ENCODE measurements around the gene KNDC1. TPM values are rescaled to one million over a fixed set of nuclear protein-coding genes. Genes with fewer than 3 reads are reported as not detected.

Gene KNDC1
- total RNA-seq, 1 donor from 2014 or later = 0.54 TPM

DNA sequence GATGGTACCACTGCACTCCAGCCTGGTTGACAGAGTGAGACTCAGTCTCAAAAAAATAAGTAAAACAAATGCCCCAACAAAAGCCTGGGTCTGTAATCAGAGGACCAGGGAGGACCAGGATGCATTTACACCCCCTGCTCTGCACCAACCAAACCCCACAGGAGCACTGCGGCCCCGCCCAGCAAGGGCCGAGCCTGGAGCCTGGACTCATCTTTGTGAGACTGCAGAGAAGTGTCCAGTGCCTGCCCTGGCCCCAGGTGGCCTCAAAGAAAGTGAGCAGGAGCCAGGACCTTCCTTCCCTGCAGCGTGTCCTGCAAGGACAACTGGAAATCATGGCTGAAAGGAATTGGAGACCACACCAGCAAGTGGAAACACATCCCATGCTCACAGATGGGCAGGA is 31.6 kb downstream of the KNDC1 start:
- Mint-ChIP-seq H3K4me3 (no peak overlapping the region), H3K9me3 (no peaks in the 10 kb centered on the region), H3K27ac (no peak overlapping the region), H3K36me3 (ENCODE audit: low read depth) (no peaks in the 10 kb centered on the region), H3K27me3 (ENCODE audit: insufficient read depth) (peaks cover 6% of the 10 kb centered on the region), H3K4me1 (ENCODE audit: low read depth) (no peaks in the 10 kb centered on the region)
- no peak for DNase-seq (ENCODE audit: low spot score)
- intact Hi-C loops (cut with micrococcal nuclease) = no loop called here

DNA sequence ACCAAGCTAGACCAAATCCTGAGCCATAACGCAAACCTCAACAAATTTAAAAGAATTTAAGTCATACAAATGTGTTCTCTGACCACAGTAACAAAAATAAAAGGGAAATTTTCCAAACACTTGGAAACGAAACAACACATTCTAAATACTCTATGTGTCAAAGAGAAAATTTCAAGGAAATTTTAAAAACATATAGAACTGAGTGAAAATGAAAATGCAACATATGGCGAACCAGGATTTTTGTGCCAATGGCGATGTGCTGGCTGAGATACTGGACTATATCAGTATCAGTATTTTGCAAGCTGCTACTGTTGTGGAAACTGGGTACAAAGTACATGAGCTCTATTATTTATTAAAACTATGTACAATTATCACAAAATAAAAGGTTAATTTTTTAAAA is 34.1 kb downstream of the KNDC1 start:
- Mint-ChIP-seq H3K27ac (no peak overlapping the region), H3K27me3 (ENCODE audit: insufficient read depth) (peaks cover 6% of the 10 kb centered on the region), H3K4me1 (ENCODE audit: low read depth) (no peaks in the 10 kb centered on the region), H3K36me3 (ENCODE audit: low read depth) (no peaks in the 10 kb centered on the region), H3K4me3 (no peak overlapping the region), H3K9me3 (no peaks in the 10 kb centered on the region)
- intact Hi-C loops (cut with micrococcal nuclease) = no loop called here
- no peak for DNase-seq (ENCODE audit: low spot score)

DNA sequence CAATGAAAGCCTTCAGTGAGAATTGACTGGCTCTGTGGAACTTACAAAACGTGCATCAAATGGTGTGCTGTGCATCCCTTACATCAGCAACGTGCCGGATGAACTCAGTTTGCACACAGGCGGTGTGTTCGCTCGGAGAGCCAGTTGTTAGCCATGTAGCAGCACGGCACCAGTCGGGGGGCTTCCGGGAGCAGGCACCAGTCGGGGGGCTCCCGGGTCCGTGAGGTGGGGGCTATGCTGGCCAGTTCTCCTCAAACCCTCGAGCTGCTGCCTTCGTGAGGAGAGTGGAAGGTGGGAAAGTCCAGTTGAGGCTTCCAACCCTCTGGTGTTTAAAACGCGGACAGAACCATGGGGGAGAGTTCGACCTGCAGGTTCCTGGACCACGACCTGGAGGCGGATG is 35.1 kb downstream of the KNDC1 start:
- Mint-ChIP-seq H3K4me1 (ENCODE audit: low read depth) (no peaks in the 10 kb centered on the region), H3K4me3 (no peak overlapping the region), H3K27ac (no peak overlapping the region), H3K27me3 (ENCODE audit: insufficient read depth) (peaks cover 6% of the 10 kb centered on the region), H3K9me3 (no peaks in the 10 kb centered on the region), H3K36me3 (ENCODE audit: low read depth) (no peaks in the 10 kb centered on the region)
- no peak for DNase-seq (ENCODE audit: low spot score)
- intact Hi-C loops (cut with micrococcal nuclease) = no loop called here

DNA sequence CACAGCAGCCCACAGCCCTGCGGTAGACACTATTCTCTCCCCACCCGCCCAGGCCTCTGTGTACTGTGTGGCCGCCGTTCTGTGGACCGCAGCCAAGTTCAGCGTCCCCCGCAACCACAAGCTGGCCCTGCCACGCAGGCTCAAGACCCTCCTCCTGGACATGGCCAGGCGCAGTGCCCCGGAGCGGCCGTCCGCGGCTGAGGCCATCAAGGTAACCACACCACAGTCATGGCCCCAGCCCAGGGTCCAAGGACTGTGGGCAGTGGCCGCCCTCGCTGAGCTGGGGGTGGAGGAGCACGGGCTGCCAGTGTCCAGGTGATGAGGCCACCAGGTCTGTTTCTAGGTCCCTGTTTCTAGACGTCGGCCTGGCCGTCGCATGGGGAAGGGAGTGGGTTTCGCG is 35.6 kb downstream of the KNDC1 start:
- Mint-ChIP-seq H3K4me3 (no peak overlapping the region), H3K27me3 (ENCODE audit: insufficient read depth) (peaks cover 6% of the 10 kb centered on the region), H3K9me3 (no peaks in the 10 kb centered on the region), H3K36me3 (ENCODE audit: low read depth) (no peaks in the 10 kb centered on the region), H3K27ac (no peak overlapping the region), H3K4me1 (ENCODE audit: low read depth) (no peaks in the 10 kb centered on the region)
- no peak for DNase-seq (ENCODE audit: low spot score)
- intact Hi-C loops (cut with micrococcal nuclease) = no loop called here

DNA sequence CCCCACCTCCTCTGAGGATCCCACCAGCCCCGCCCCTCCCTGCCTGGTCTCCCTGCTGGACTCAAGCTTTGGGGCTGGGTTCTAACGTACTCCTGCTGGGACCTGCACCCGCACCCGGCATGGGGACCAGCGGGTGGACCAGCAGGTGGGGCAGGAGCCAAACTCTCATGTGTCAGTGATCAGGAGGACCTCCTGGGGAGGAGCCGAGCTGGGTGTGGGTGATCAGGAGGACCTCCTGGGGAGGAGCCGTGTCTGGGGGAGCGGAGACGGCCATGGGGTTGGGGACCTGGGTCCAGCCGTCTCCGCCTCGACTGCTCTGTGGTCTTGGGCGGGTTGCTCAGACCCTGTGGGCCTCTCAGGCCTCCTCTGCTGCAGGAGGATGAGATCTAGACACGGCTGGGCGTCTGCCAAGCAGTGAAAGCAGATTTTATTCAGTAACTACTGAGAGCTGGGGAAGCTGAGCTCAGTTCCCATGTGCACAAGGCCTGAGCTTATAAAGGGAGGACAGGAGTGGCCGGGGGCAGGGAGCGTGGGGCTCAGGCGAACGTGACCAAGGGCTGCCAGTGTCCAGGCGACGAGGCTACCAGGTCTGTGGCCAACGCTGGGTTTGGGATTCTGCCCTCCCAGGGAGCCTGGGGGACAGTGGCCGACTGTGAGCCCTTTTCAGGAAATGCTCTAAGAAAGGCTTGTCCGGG is 36.3 kb downstream of the KNDC1 start:
- Mint-ChIP-seq H3K9me3 (no peaks in the 10 kb centered on the region), H3K27ac (no peak overlapping the region), H3K36me3 (ENCODE audit: low read depth) (no peaks in the 10 kb centered on the region), H3K4me3 (no peak overlapping the region), H3K4me1 (ENCODE audit: low read depth) (no peaks in the 10 kb centered on the region), H3K27me3 (ENCODE audit: insufficient read depth) (peaks cover 6% of the 10 kb centered on the region)
- no peak for DNase-seq (ENCODE audit: low spot score)
- intact Hi-C loops (cut with micrococcal nuclease) = no loop called here

DNA sequence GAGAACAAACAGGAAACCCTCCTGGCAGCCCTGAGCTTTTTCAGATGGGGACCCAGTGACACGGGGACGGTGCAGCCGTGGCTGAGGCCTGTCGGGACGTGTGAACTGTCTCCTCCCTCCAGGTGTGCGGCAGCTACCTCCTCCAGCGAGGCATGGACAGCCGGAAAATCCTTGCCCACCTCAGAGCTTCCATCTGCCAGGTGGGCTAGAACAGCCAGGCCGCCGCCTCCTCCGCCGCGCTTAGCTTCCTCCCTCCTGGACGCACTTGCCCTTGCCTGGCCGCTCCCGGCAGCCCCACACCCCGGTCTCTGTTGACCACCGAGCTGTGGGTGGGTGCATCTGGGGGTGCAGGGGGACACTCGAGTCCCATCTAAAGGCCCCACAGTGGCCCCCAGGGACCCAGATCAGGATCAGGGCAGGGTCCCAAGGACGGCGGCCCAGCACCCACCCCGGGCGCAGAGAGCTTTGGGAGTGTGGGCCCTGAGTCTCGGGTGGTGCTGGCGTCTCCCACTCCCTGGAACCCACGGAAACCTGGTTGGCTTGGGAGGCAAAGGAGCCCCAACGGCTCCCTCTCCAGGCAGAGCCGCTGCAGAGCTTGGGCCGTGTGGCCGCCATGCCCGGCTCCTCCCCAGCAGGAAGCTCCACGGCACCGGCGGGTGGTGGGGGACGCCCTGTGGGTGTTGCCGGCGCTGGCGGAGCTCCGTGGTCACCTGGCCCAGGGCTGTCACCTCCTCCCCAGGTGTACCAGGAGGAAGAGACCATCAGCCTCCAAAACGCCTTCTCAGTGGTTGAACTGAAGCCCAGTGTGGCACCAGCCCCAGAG is 37.1 kb downstream of the KNDC1 start:
- Mint-ChIP-seq H3K27ac (no peak overlapping the region), H3K27me3 (ENCODE audit: insufficient read depth) (peaks cover 6% of the 10 kb centered on the region), H3K9me3 (no peaks in the 10 kb centered on the region), H3K4me3 (no peak overlapping the region), H3K36me3 (ENCODE audit: low read depth) (no peaks in the 10 kb centered on the region), H3K4me1 (ENCODE audit: low read depth) (no peaks in the 10 kb centered on the region)
- intact Hi-C loops (cut with micrococcal nuclease) = no loop called here
- no peak for DNase-seq (ENCODE audit: low spot score)

DNA sequence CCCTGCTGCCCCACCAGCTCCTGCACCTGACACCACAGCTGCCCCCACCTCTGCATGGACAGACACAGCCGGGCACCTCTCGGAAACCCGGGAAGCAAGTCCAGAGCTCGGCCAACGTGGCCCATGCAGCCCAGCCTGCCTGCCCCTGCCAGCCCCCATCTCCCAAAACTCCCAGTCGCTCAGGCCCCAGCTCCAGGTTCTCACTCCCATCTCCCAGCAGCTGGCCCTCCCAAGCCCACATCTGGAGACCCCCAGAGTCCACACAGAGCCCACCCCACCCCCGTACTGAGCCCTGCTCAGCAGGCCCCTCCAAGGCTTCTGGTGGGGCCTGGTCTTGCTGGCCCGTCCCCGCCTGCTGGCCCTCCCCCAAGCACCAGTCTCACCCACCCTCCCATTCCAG is 37.8 kb downstream of the KNDC1 start:
- Mint-ChIP-seq H3K4me1 (ENCODE audit: low read depth) (no peaks in the 10 kb centered on the region), H3K4me3 (no peak overlapping the region), H3K9me3 (no peaks in the 10 kb centered on the region), H3K27ac (no peak overlapping the region), H3K27me3 (ENCODE audit: insufficient read depth) (peaks cover 6% of the 10 kb centered on the region), H3K36me3 (ENCODE audit: low read depth) (no peaks in the 10 kb centered on the region)
- no peak for DNase-seq (ENCODE audit: low spot score)
- intact Hi-C loops (cut with micrococcal nuclease) = no loop called here

DNA sequence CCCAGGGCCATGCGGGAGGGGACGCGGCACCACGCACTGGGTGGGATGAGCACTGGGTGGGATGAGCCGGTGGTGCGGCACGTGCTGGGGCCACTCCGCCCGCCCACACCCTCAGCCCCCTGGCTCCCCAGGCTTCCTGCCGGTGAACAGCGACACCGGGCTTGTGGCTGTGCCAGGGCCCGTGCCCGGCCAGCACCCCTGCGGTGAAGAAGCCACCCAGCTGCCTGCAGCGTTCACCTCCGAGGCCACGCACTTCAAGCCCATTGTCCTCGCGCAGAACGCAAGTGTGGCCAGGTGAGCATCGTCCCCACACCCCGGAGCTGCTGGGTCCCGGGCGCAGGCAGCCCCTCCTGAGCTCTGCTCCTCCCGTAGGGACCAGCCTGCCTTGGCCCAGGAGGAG is 38.2 kb downstream of the KNDC1 start:
- Mint-ChIP-seq H3K4me3 (no peak overlapping the region), H3K4me1 (ENCODE audit: low read depth) (no peaks in the 10 kb centered on the region), H3K9me3 (no peaks in the 10 kb centered on the region), H3K36me3 (ENCODE audit: low read depth) (no peaks in the 10 kb centered on the region), H3K27ac (no peak overlapping the region), H3K27me3 (ENCODE audit: insufficient read depth) (peaks cover 6% of the 10 kb centered on the region)
- DNase-seq (ENCODE audit: low spot score) = no peak
- intact Hi-C loops (cut with micrococcal nuclease) = no loop called here

DNA sequence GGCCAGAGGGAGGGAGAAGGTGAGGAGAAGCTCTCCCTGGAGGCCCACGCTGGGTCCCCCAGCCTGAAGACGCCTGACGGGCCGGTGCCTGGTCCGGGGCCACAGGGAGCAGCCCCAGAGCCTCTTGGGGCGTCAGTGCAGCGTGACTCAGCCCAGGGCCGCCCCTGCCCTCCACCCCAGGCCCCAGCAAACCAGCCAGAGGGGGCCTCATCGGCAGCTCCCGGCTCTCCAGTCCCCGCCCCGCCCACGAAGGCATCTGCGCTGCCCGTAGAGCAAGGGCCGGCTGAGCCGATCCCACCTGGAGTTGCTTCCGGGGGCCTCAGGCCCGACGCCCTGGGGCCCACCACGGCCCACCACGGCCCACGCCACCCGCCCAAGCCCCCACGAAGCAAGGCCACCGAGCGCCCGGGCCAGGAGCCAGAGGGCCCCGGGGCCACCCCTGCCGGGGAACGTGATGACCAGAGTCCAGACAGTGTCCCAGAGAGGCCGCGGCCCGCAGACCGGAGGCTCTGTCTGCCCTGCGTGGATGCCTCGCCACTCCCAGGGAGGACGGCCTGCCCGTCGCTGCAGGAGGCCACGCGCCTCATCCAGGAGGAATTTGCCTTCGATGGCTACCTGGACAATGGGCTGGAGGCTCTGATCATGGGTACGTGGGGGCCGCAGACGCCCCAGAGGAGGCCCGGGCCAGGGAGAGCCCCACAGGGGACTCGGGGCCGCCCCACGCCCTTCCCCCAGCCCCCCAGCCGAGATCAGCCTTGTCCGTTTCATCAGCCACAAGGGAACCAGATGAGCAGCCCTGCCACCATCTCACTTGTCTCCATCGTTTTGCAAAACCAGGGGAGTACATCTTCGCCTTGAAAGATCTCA is 38.8 kb downstream of the KNDC1 start:
- no peak for DNase-seq (ENCODE audit: low spot score)
- intact Hi-C loops (cut with micrococcal nuclease) = no loop called here
- Mint-ChIP-seq H3K9me3 (no peaks in the 10 kb centered on the region), H3K27ac (no peak overlapping the region), H3K4me3 (no peak overlapping the region), H3K36me3 (ENCODE audit: low read depth) (no peaks in the 10 kb centered on the region), H3K27me3 (ENCODE audit: insufficient read depth) (peaks cover 3% of the 10 kb centered on the region), H3K4me1 (ENCODE audit: low read depth) (no peaks in the 10 kb centered on the region)

DNA sequence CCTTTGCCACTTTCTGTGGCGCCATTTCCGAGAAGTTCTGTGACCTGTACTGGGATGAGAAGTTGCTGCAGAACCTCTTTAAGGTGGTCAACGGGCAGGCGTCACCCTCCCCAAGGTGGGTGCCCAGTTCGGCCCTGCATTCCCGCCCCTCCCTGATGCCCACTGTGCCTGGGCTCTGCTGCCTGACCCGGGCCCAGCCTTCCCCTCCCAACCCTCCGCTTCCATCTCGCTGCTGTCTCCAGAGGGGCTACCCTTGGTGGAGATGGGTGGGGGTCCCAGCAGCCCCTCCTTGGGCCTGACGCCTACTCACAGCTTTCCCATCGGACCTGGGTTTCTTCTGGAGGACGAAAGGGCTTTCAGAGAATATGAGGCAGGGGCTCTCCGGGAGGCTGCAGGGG is 39.5 kb downstream of the KNDC1 start:
- intact Hi-C loops (cut with micrococcal nuclease) = no loop called here
- Mint-ChIP-seq H3K9me3 (no peaks in the 10 kb centered on the region), H3K27me3 (ENCODE audit: insufficient read depth) (no peaks in the 10 kb centered on the region), H3K27ac (no peak overlapping the region), H3K36me3 (ENCODE audit: low read depth) (no peaks in the 10 kb centered on the region), H3K4me3 (no peak overlapping the region), H3K4me1 (ENCODE audit: low read depth) (no peaks in the 10 kb centered on the region)
- no peak for DNase-seq (ENCODE audit: low spot score)

DNA sequence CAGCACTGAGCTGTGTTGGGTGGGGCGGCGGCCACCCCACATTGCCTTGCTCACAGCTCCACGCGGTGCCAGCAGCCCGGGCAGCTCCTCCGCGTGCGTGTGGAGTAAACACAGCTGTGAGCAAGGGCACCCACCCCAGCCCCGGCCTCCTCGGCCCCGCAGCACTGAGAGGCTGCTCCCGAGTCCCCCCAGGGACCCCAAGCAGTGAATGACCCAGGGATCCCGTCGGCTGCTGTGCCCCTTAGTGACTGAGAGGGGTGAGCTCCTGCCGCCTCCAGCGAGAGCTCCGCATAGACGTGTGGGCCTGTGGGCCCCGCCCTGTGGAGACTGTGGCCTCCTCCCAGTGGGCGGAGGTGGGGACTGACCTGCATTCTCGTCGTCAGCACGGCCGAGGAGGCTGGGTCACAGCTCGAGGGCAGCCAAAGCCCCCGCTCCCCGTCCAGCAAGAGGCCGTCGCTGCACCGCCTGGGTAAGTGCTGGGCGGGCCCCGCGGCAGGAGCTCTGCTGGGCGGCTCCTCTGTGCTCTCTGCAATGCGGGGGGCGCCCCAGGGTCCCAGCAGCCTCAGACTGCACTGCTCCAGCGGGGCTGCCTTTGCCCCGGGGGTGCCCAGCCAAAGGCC is 40.1 kb downstream of the KNDC1 start:
- Mint-ChIP-seq H3K4me1 (ENCODE audit: low read depth) (no peaks in the 10 kb centered on the region), H3K4me3 (no peak overlapping the region), H3K9me3 (no peaks in the 10 kb centered on the region), H3K36me3 (ENCODE audit: low read depth) (no peaks in the 10 kb centered on the region), H3K27me3 (ENCODE audit: insufficient read depth) (no peaks in the 10 kb centered on the region), H3K27ac (no peak overlapping the region)
- no peak for DNase-seq (ENCODE audit: low spot score)
- intact Hi-C loops (cut with micrococcal nuclease) = no loop called here

DNA sequence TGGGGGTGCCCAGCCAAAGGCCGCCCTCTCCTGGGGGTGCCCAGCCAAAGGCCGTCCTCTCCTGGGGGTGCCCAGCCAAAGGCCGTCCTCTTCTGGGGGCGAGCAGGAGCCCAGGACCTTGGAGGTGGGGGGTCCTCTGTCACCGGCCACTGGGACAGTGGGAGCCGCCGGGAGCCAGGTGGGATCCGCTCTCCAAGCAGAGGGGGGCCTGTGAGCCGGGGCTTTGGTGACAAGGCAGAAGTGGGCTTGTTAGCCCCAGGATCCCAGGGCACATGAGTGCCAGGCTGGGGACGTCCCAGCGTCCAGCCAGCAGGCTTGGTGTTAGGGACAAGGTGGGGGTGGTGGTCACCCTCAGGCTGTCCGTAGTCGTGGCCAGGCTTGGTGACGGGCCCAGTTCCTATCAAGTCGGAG is 40.6 kb downstream of the KNDC1 start:
- Mint-ChIP-seq H3K27ac (no peak overlapping the region), H3K4me1 (ENCODE audit: low read depth) (no peaks in the 10 kb centered on the region), H3K4me3 (no peak overlapping the region), H3K9me3 (no peaks in the 10 kb centered on the region), H3K36me3 (ENCODE audit: low read depth) (no peaks in the 10 kb centered on the region), H3K27me3 (ENCODE audit: insufficient read depth) (no peaks in the 10 kb centered on the region)
- DNase-seq (ENCODE audit: low spot score) = no peak
- intact Hi-C loops (cut with micrococcal nuclease) = no loop called here

All from activated T-helper 1 cell treated with anti-CD3 and anti-CD28 coated beads, Interleukin-12 subunit alpha, Interleukin-12 subunit beta, Interleukin-2, Interleukin-4 antibody, amounts not matched to agents 30 ng/mL and 10 ng/mL and 1 ng/mL, durations not matched to agents 14 hours and 24 hours and 36 hours (primary cell).